ENCODE results near the gene RPL6.
A peak's percentile ranks its signal among the peaks of the same experiment; 100 is the strongest.

DNA sequence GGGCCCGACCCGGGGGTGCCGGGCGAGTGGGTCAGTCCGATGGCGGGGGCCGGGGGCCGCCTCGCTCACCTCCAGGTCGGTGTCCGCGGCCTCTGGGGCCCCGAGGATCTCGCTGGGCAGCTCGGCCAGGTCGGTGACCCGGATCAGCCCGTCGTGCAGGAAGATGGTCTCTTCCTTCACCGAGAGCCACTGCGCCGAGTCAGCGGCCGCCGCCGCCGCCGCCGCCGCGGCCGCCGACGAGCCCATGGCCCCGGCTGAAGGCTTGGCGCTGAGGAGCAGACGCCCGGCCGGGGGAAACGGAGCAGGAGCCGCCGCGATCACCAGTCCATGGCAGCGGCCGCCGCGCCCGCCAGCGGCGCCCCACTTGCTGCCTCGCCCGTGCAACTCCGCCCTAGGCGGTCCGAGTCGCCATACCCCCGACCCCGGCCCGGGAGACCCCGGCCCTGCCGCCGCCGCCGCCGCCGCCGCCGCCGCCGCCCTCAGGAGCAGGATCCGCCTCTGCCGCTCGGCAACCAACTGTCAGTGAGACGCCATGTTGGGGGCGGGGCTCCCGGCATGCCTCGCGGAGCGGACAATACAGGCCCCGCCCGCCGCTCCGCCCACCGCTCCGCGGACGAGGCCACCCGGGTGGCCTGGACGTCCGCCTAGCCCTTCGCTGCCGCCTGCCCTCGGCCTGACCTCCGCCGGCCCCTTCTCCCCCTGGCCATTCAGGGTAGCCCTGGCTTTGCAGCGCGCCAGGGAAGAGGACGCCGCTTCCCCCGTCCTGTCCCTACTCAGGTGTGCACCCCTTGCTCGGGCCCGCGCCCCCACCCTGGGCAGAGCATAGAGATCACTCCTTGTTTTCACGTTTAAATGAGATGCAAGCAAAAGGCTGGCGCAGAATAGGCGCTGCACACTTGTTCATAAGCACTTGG lies 27.3 kb downstream of the RPL6 start, which contains the start of gene HECTD4:
- TF ChIP-seq CTCF (IDR thresholded peaks at IDR 0.05) (peak in 1 of 4 experiments; percentile 4), POLR2A (IDR thresholded peaks at IDR 0.05) (peak; percentile 60 to 76)
